ENCODE measurements around the gene GRIA1. TPM values are rescaled to one million over a fixed set of nuclear protein-coding genes. Genes with fewer than 3 reads are reported as not detected.

The GRIA1 gene
- total RNA-seq, 1 donor from 2014 or later: 3.3 TPM

DNA sequence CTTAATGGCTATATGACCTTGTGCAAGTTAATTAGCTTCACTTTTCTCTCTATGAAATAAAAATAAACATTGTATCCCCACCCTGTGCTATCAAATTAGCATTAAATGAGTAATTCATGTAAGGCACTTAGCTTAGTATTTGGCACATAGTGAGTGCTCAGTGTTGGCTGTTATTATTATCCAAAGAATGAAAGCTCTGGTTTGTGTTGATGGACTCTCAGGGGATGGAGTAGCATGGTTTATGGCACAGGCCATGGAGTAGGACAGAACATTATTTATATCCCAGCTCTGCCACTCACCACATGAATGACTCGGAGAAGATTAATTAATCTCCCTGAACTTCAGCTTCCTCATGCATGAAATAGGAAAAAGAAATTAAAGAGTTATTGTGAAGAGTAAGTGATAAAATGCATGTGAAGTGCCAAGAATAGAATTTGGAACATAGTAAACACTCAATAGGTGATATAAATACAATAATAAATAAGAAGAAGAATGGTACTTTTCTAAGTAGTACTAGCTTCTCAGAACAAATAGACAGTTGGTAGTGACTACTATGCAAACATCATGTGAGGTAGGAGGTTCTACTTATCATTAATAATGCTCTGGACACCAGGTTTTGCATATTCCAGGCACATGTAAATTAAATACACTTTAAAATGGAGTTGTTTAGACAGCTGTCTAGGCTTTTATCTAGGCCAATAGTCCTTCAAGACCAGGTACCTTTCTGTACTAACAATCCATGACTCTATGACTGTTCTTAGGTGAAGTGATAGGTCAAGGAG lies 146.4 kb downstream of the GRIA1 start:
- Mint-ChIP-seq H3K36me3 (peaks cover 2% of the 10 kb centered on the region), H3K27me3 (ENCODE audit: insufficient read depth, low read depth) (peaks cover 5% of the 10 kb centered on the region), H3K4me1 (peaks cover 9% of the 10 kb centered on the region), H3K27ac (no peak overlapping the region), H3K9me3 (no peaks in the 10 kb centered on the region), H3K4me3 (no peak overlapping the region)
- Histone ChIP-seq H3K4me3 (no peak overlapping the region), H4K20me1 (ENCODE audit: low read depth) (no peaks in the 10 kb centered on the region), H2AFZ (replicated peaks) (no peak overlapping the region), H3K9ac (no peak overlapping the region), H3F3A (ENCODE audit: low read depth) (no peaks in the 10 kb centered on the region), H3K9me3 (ENCODE audit: low read depth) (no peaks in the 10 kb centered on the region), H3K27ac (no peak overlapping the region), H3K4me1 (peaks cover 8% of the 10 kb centered on the region), H3K79me2 (ENCODE audit: low read depth) (no peaks in the 10 kb centered on the region), H3K4me2 (no peak overlapping the region), H3K36me3 (no peaks in the 10 kb centered on the region), H3K27me3 (no peaks in the 10 kb centered on the region)
- DNase-seq (ENCODE audit: low spot score): no peak
- TF ChIP-seq, protein P1, sequence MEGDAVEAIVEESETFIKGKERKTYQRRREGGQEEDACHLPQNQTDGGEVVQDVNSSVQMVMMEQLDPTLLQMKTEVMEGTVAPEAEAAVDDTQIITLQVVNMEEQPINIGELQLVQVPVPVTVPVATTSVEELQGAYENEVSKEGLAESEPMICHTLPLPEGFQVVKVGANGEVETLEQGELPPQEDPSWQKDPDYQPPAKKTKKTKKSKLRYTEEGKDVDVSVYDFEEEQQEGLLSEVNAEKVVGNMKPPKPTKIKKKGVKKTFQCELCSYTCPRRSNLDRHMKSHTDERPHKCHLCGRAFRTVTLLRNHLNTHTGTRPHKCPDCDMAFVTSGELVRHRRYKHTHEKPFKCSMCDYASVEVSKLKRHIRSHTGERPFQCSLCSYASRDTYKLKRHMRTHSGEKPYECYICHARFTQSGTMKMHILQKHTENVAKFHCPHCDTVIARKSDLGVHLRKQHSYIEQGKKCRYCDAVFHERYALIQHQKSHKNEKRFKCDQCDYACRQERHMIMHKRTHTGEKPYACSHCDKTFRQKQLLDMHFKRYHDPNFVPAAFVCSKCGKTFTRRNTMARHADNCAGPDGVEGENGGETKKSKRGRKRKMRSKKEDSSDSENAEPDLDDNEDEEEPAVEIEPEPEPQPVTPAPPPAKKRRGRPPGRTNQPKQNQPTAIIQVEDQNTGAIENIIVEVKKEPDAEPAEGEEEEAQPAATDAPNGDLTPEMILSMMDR (IDR thresholded peaks at IDR 0.05): no peak
- TF ChIP-seq EZH2phosphoT487 (IDR thresholded peaks at IDR 0.05): no peak
- no peak for TF ChIP-seq EZH2 (IDR thresholded peaks at IDR 0.05)

DNA sequence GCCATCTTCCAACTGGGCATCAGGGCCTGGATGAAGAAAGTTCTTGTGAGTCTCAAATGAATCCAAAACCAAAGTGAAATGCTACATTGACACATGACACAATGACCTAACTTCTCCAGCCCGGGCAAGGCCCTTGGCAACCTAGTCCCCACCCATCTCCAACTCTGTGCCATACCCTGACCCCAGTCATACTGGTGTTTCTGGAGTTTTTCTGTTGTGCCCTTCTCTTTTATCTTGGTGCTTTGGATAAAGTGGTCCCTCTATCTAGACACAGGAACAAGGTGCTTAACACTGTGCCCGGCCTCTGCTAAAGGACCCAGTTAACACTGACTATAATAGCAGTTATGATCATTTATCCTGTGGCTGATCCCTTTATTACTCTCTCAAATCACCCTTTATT lies 149.8 kb downstream of the GRIA1 start:
- Mint-ChIP-seq H3K27me3 (ENCODE audit: insufficient read depth, low read depth) (peaks cover 2% of the 10 kb centered on the region), H3K4me3 (no peak overlapping the region), H3K27ac (no peak overlapping the region), H3K36me3 (no peaks in the 10 kb centered on the region), H3K4me1 (peaks cover 18% of the 10 kb centered on the region), H3K9me3 (no peaks in the 10 kb centered on the region)
- Histone ChIP-seq H3K4me2 (no peak overlapping the region), H3K27ac (no peak overlapping the region), H4K20me1 (ENCODE audit: low read depth) (no peaks in the 10 kb centered on the region), H3K4me3 (no peak overlapping the region), H3K36me3 (no peaks in the 10 kb centered on the region), H3K79me2 (ENCODE audit: low read depth) (no peaks in the 10 kb centered on the region), H3K9me3 (ENCODE audit: low read depth) (no peaks in the 10 kb centered on the region), H3F3A (ENCODE audit: low read depth) (no peaks in the 10 kb centered on the region), H3K27me3 (no peaks in the 10 kb centered on the region), H3K9ac (no peak overlapping the region), H3K4me1 (peaks cover 12% of the 10 kb centered on the region), H2AFZ (replicated peaks) (no peak overlapping the region)
- TF ChIP-seq EZH2 (IDR thresholded peaks at IDR 0.05) (no peak), EZH2phosphoT487 (IDR thresholded peaks at IDR 0.05) (no peak)
- TF ChIP-seq, protein P1 (IDR thresholded peaks at IDR 0.05): no peak
- no peak for DNase-seq (ENCODE audit: low spot score)

GRCh38 chr5:153641183-153641688 lies 150.8 kb downstream of the GRIA1 start:
- H3K27ac ChIP-seq: no peak overlapping the region
- peaks cover 2% of the 10 kb centered on the region for H3K27me3 Mint-ChIP-seq (ENCODE audit: insufficient read depth, low read depth)
- H3K4me1 ChIP-seq: peaks cover 12% of the 10 kb centered on the region
- H3K9ac ChIP-seq: no peak overlapping the region
- no peak overlapping the region for H3K4me3 Mint-ChIP-seq
- no peaks in the 10 kb centered on the region for H3K9me3 ChIP-seq (ENCODE audit: low read depth)
- peaks cover 18% of the 10 kb centered on the region for H3K4me1 Mint-ChIP-seq
- H3K36me3 Mint-ChIP-seq: no peaks in the 10 kb centered on the region
- no peaks in the 10 kb centered on the region for H3F3A ChIP-seq (ENCODE audit: low read depth)
- H3K36me3 ChIP-seq: no peaks in the 10 kb centered on the region
- H4K20me1 ChIP-seq (ENCODE audit: low read depth): no peaks in the 10 kb centered on the region
- H3K79me2 ChIP-seq (ENCODE audit: low read depth): no peaks in the 10 kb centered on the region
- H3K4me2 ChIP-seq: no peak overlapping the region
- no peak overlapping the region for H3K4me3 ChIP-seq
- TF ChIP-seq EZH2 (IDR thresholded peaks at IDR 0.05): no peak
- no peak for TF ChIP-seq EZH2phosphoT487 (IDR thresholded peaks at IDR 0.05)
- TF ChIP-seq, protein P1 (IDR thresholded peaks at IDR 0.05): no peak
- DNase-seq (ENCODE audit: low spot score): no peak
- no peaks in the 10 kb centered on the region for H3K9me3 Mint-ChIP-seq
- H3K27me3 ChIP-seq: no peaks in the 10 kb centered on the region
- H3K27ac Mint-ChIP-seq: no peak overlapping the region
- H2AFZ ChIP-seq (replicated peaks): no peak overlapping the region

Data from neural progenitor cell (in vitro differentiated cells).